ENCODE measurements around the gene TSHZ3. TPM values are rescaled to one million over a fixed set of nuclear protein-coding genes. Genes with fewer than 3 reads are reported as not detected.

Gene TSHZ3
- total and polyA plus RNA-seq, 2 of the 8 experiments (the other 6 are each of a cell fraction or from before 2014, with no cell fraction given): 3.1 to 12.3 TPM

- TF ChIP-seq EZH2 (IDR thresholded peaks at IDR 0.05; ENCODE audit: low read depth, low read length, severe bottlenecking): no peak
Observed at GRCh38 chr19:31232871-31233270, 116.4 kb downstream of the TSHZ3 start (continued).
